Ovary (tissue), 9 donors: ENCODE data around the gene KYAT1. TPM values are rescaled to one million over a fixed set of nuclear protein-coding genes. Genes with fewer than 3 reads are reported as not detected.
"Not testable (repeated sequence)": the region's sequence is repeated elsewhere in the genome, so short reads cannot be mapped to it uniquely, and the experiment has no call there.

ENCODE experiments used
- DNase-seq, 5 donors: peaks; one replicate each; pipeline ENCODE4 v3.0.0-alpha.2; 2019 to 2020
- H3K27ac ChIP-seq, 2 donors: fragments of 200-600 bp; one replicate each; pipeline versions ENCODE4 v1.5.1 to v1.8.0; 2019 to 2022
- H3K27me3 ChIP-seq: fragments of 200-600 bp; one replicate; pipeline ENCODE4 v1.8.0; 2022
- H3K36me3 ChIP-seq: fragments of 200-600 bp; sonication (generic); one replicate; pipeline ENCODE4 v1.5.1; 2019
- H3K4me1 ChIP-seq: one replicate; pipeline ENCODE4 v1.8.1; 2013; ENCODE audit warnings: mild to moderate bottlenecking, moderate library complexity; ENCODE audit not compliant: insufficient read depth
- H3K4me3 ChIP-seq: fragments of 200-600 bp; sonication (generic); one replicate; pipeline ENCODE4 v1.5.1; 2017
- H3K9me3 ChIP-seq, 2 donors: fragments of 200-600 bp in 1 of 2; sonication (generic) in 1 of 2; one replicate each; pipeline versions ENCODE4 v1.5.1 to v1.8.1; 2013 to 2019; ENCODE audit warnings: mild to moderate bottlenecking in 1 of 2, moderate library complexity in 1 of 2
- CTCF ChIP-seq, 3 donors: fragments of 450-650 bp in 2 of 3; fragments of 200-600 bp in 1 of 3; IDR thresholded peaks; one replicate each; pipeline versions ENCODE4 v1.5.1 to v1.8.0; 2016 to 2022; ENCODE audit warnings: antibody characterized with exemption in 3 of 3, mild to moderate bottlenecking in 1 of 3
- EP300 ChIP-seq: sonication (generic); formaldehyde crosslinking; IDR thresholded peaks from one replicate; pipeline ENCODE4 v1.6.1; 2017; ENCODE audit warnings: antibody characterized with exemption
- POLR2A ChIP-seq: fragments of 450-650 bp; IDR thresholded peaks from one replicate; pipeline ENCODE4 v1.6.1; 2017; ENCODE audit warnings: antibody characterized with exemption, mild to moderate bottlenecking, moderate library complexity
- WGBS, 3 donors: extraction: QIAGEN DNeasy Blood & Tissue Kit in 1 of 3; methylation state at CpG; one replicate each; pipeline versions ENCODE4 v1.1.5 to v1.1.7; 2013 to 2017; 5-methylcytosine and 5-hydroxymethylcytosine counted together
- intact Hi-C, 4 donors: fragments of 100-400 bp; cut with DNase I; formaldehyde crosslinking; loops; one replicate each; pipeline versions ENCODE4 v1.11.0 to v1.15.1; 2022 to 2023
- polyA plus RNA-seq, 2 donors: library from polyadenylated mRNA; stranded (reverse); fragments of 200-250 nt in 1 of 2; fragments of 350-450 nt in 1 of 2; fragmentation: Illumina TruSeq in 1 of 2; extraction: RNeasy Lipid Tissue Mini Kit (QIAGEN cat#74804) in 1 of 2; gene quantifications; one replicate each; pipeline ENCODE4 v1.2.3, GENCODE V29; 2013 to 2014
- total RNA-seq, 7 donors: library from RNA; depleted of rRNA in 2 of 7; stranded (reverse); fragments of >200 nt in 2 of 7; fragmentation: NEBNext Ultra II Directional in 3 of 7; extraction: Animal tissue kit (Norgen Biotek cat#: 25700) in 3 of 7; gene quantifications; one replicate each; pipeline versions ENCODE4 v1.1.0 to v1.2.4, GENCODE V29; 2016 to 2023
- donor health status: DM: no; HTN: no; CAD: no; lungs with moderate emphysema.
- donor health status: DM: no; HTN: no; CAD: no.
- donor health status: Bipolar disorder and iron deficiency.
- donor health status: DM: yes; HTN: yes; CAD: no.
- donor health status: DM: no; HTN: no; CAD: no.
- donor health status: DM: yes; HTN: yes; CAD: no.

KYAT1 gene
- total and polyA plus RNA-seq, 9 donors = 4.2 to 10.2 (median 5.8) TPM

- Histone ChIP-seq H3K4me1 (peaks cover 13% of the 10 kb centered on the region), H3K27ac (peak overlapping the region; percentile 99 to 100), H3K27me3 (no peaks in the 10 kb centered on the region), H3K4me3 (peak overlapping the region; percentile 92), H3K36me3 (no peaks in the 10 kb centered on the region), H3K9me3 (no peaks in the 10 kb centered on the region)
- WGBS, 3 donors = 0 to 1% (median 0%) methylated on average over 19 of the region's 19 CpGs
- intact Hi-C loops = loop anchor here in 3 of 4 donors (5.0 kb wide), 1 partner anchor 34 kb away; no protein-coding TSS in a partner anchor
- TF ChIP-seq POLR2A (no peak), CTCF (IDR thresholded peaks at IDR 0.05) (no peak), EP300 (no peak)
- peak in 4 of 5 donors; percentile 33 to 52 (median 42) for DNase-seq
Observed at GRCh38 chr9:128882677-128883603, 1.2 kb upstream of the KYAT1 start.

- Histone ChIP-seq H3K27ac (no peak overlapping the region), H3K9me3 (no peaks in the 10 kb centered on the region), H3K27me3 (no peaks in the 10 kb centered on the region), H3K4me1 (no peaks in the 10 kb centered on the region), H3K4me3 (no peak overlapping the region), H3K36me3 (no peaks in the 10 kb centered on the region)
- intact Hi-C loops = no loop called here
- TF ChIP-seq EP300 (no peak), CTCF (IDR thresholded peaks at IDR 0.05) (no peak), POLR2A (no peak)
- no peak for DNase-seq
- 90 to 93% (median 91%) methylated on average over 5 of the region's 5 CpGs for WGBS, 3 donors
Observed at GRCh38 chr9:128877852-128878251, 3.9 kb downstream of the KYAT1 start.

- DNase-seq = not testable (repeated sequence)
Observed at GRCh38 chr9:128870941-128871265, 10.8 kb downstream of the KYAT1 start.

GRCh38 chr9:128870128-128870940 lies 11.4 kb downstream of the KYAT1 start:
- H3K27me3 ChIP-seq = no peaks in the 10 kb centered on the region
- TF ChIP-seq POLR2A = no peak
- TF ChIP-seq EP300 = no peak
- no peak for TF ChIP-seq CTCF (IDR thresholded peaks at IDR 0.05)
- intact Hi-C loops = no loop called here
- no peak overlapping the region for H3K27ac ChIP-seq
- no peak for DNase-seq
- no peaks in the 10 kb centered on the region for H3K9me3 ChIP-seq
- no peak overlapping the region for H3K4me3 ChIP-seq
- WGBS, 3 donors = 34 to 42% (median 39%) methylated on average over 7 of the region's 7 CpGs
- no peaks in the 10 kb centered on the region for H3K4me1 ChIP-seq
- no peaks in the 10 kb centered on the region for H3K36me3 ChIP-seq

More at GRCh38 chr9:128870941-128871265, 10.8 kb downstream of the KYAT1 start:
- H3K4me1 ChIP-seq, H3K9me3 ChIP-seq, H3K4me3 ChIP-seq, H3K27ac ChIP-seq, H3K27me3 ChIP-seq, intact Hi-C loops, H3K36me3 ChIP-seq: not testable (repeated sequence)
- WGBS, 3 donors = 77 to 80% (median 78%) methylated on average over 7 of the region's 7 CpGs
